ENCODE measurements around the gene XPR1.

- TF ChIP-seq, protein P1, sequence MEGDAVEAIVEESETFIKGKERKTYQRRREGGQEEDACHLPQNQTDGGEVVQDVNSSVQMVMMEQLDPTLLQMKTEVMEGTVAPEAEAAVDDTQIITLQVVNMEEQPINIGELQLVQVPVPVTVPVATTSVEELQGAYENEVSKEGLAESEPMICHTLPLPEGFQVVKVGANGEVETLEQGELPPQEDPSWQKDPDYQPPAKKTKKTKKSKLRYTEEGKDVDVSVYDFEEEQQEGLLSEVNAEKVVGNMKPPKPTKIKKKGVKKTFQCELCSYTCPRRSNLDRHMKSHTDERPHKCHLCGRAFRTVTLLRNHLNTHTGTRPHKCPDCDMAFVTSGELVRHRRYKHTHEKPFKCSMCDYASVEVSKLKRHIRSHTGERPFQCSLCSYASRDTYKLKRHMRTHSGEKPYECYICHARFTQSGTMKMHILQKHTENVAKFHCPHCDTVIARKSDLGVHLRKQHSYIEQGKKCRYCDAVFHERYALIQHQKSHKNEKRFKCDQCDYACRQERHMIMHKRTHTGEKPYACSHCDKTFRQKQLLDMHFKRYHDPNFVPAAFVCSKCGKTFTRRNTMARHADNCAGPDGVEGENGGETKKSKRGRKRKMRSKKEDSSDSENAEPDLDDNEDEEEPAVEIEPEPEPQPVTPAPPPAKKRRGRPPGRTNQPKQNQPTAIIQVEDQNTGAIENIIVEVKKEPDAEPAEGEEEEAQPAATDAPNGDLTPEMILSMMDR (IDR thresholded peaks at IDR 0.05): no peak
- no peak for TF ChIP-seq POLR2A (IDR thresholded peaks at IDR 0.05)
- TF ChIP-seq POLR2AphosphoS5 (IDR thresholded peaks at IDR 0.05): no peak
Measured at GRCh38 chr1:180898441-180899219, 266.8 kb downstream of the XPR1 start.

All from transverse colon (tissue), 4 donors.